ENCODE measurements around the gene SSH2. TPM values are rescaled to one million over a fixed set of nuclear protein-coding genes. Genes with fewer than 3 reads are reported as not detected.

Gene SSH2
- total and polyA plus RNA-seq, 2 of the 13 experiments (the other 11 are each of a cell fraction or from before 2014, with no cell fraction given): 6.0 to 6.4 TPM

- no peak for TF ChIP-seq ZNF747 (CRISPR knock-in tag; IDR thresholded peaks at IDR 0.05; ENCODE audit: borderline replicate concordance)
- TF ChIP-seq PLRG1 (conservative IDR thresholded peaks at IDR 0.05): no peak
- no peak for TF ChIP-seq ZNF512 (CRISPR knock-in tag; IDR thresholded peaks at IDR 0.05)
- no peak for TF ChIP-seq ZNF230 (CRISPR knock-in tag; IDR thresholded peaks at IDR 0.05)
- TF ChIP-seq AKAP8 (CRISPR knock-in tag; IDR thresholded peaks at IDR 0.05): no peak
- no peak for TF ChIP-seq NFATC3 (CRISPR knock-in tag; IDR thresholded peaks at IDR 0.05)
- 0 out of 2 replicates have a peak, but pooled peaks have one; percentile 28 for TF ChIP-seq ARID5B (CRISPR knock-in tag; IDR thresholded peaks at IDR 0.05)
- peak; percentile 56; the same call in 1 of the 2 replicates for TF ChIP-seq FOXP1 (IDR thresholded peaks at IDR 0.05)
- TF ChIP-seq FOXP1 (CRISPR knock-in tag; IDR thresholded peaks at IDR 0.05): peak; percentile 89
- no peak for TF ChIP-seq GLI4 (CRISPR knock-in tag; IDR thresholded peaks at IDR 0.05; ENCODE audit: borderline replicate concordance)
- no peak for TF ChIP-seq ZFYVE20 (CRISPR knock-in tag; IDR thresholded peaks at IDR 0.05; ENCODE audit: borderline replicate concordance, low read depth)
- no peak for TF ChIP-seq GZF1 (CRISPR knock-in tag; IDR thresholded peaks at IDR 0.05)
- TF ChIP-seq SMAD3 (CRISPR knock-in tag; IDR thresholded peaks at IDR 0.05): no peak
- TF ChIP-seq KDM1A (CRISPR knock-in tag; IDR thresholded peaks at IDR 0.05): no peak
- no peak for TF ChIP-seq RERE (CRISPR knock-in tag; IDR thresholded peaks at IDR 0.05; ENCODE audit: low read depth)
- no peak for TF ChIP-seq THAP9 (CRISPR knock-in tag; IDR thresholded peaks at IDR 0.05; ENCODE audit: borderline replicate concordance)
Measured at GRCh38 chr17:29931231-29931932, 1.4 kb upstream of the SSH2 start (continued).

Measured in HepG2 (cell line).